GM12878 (cell line): Measurements from ENCODE around the gene PPP5C. TPM values are rescaled to one million over a fixed set of nuclear protein-coding genes. Genes with fewer than 3 reads are reported as not detected.

Experiments
- ATAC-seq: fragments of 200-7000 bp; cut with Tn5 transposase; 3 replicates; pipeline ENCODE4 v1.9.1; 2020; ENCODE audit warnings: mild to moderate bottlenecking, moderate library complexity
- BruUV-seq: library from RNA; stranded (reverse); fragments of 400-500 nt; replicated peaks from 2 replicates; lab custom pipeline; 2021; lab: Mats Ljungman, UMichigan
- CTCF ChIA-PET: fragments of 300-600 bp; sonication (Branson Sonifier 250); formaldehyde crosslinking; extraction: SDS; loops from one replicate; lab custom pipeline; 2021; ENCODE audit warnings: inconsistent platforms; lab: Yijun Ruan, JAX
- POLR2A ChIA-PET: fragments of 350-600 bp; formaldehyde crosslinking; extraction: SDS; loops from one replicate; lab custom pipeline; 2021; ENCODE audit warnings: inconsistent platforms; lab: Charles Lee
- RAD21 ChIA-PET: fragments of 300-600 bp; sonication (Branson Sonifier 250); formaldehyde crosslinking; loops from one replicate; lab custom pipeline; 2023; ENCODE audit warnings: antibody characterized with exemption; ENCODE audit not compliant: unreplicated experiment; lab: Charles Lee
- SMC1A ChIA-PET: fragments of 300-600 bp; sonication (Branson Sonifier 250); formaldehyde crosslinking; loops from one replicate; lab custom pipeline; 2023; ENCODE audit not compliant: unreplicated experiment, uncharacterized antibody; lab: Charles Lee
- DNase-seq: peaks from one replicate; pipeline ENCODE4 v3.0.0-alpha.2; 2011; ENCODE audit warnings: low read depth, low spot score
- FAIRE-seq: peaks from 3 replicates; lab custom pipeline; 2011; peaks lifted over from hg19 to GRCh38; lab: Jason Lieb, UNC
- H2AFZ ChIP-seq: 2 replicates; pipeline ENCODE4 v1.6.0; 2011; ENCODE audit warnings: low read depth, low read length, control low read depth; ENCODE audit not compliant: control insufficient read depth
- H3K27ac ChIP-seq: 2 replicates; pipeline ENCODE4 v1.5.1; 2011; ENCODE audit warnings: control low read depth; ENCODE audit not compliant: control insufficient read depth, insufficient read depth
- H3K27me3 ChIP-seq, 2 experiments: replicated peaks in 1 of 2; 2 replicates each; pipeline versions ENCODE4 v1.6.0 to v1.6.1; 2011; ENCODE audit warnings: low read length in 1 of 2; ENCODE audit not compliant: control insufficient read depth in 2 of 2, insufficient read depth in 2 of 2
- H3K36me3 ChIP-seq, 2 experiments: 2 replicates each; pipeline ENCODE4 v1.5.1; 2011; ENCODE audit warnings: low read length in 1 of 2; ENCODE audit not compliant: control insufficient read depth in 2 of 2, insufficient read depth in 2 of 2
- H3K4me1 ChIP-seq: 2 replicates; pipeline ENCODE4 v1.6.1; 2011; ENCODE audit warnings: mild to moderate bottlenecking, low read length, moderate library complexity, mixed read lengths; ENCODE audit not compliant: control insufficient read depth, insufficient read depth
- H3K4me2 ChIP-seq: 2 replicates; pipeline ENCODE4 v1.6.0; 2011; ENCODE audit warnings: control low read depth; ENCODE audit not compliant: control insufficient read depth, insufficient read depth
- H3K4me3 ChIP-seq: fragments of 200-600 bp; sonication (generic); 2 replicates; pipeline ENCODE4 v1.5.1; 2016
- H3K79me2 ChIP-seq: 2 replicates; pipeline ENCODE4 v1.6.0; 2011; ENCODE audit warnings: low read length; ENCODE audit not compliant: control insufficient read depth, insufficient read depth
- H3K9ac ChIP-seq: 2 replicates; pipeline ENCODE4 v1.8.0; 2011; ENCODE audit warnings: low read length, control low read depth, mixed read lengths; ENCODE audit not compliant: control insufficient read depth, insufficient read depth
- H3K9me3 ChIP-seq: replicated peaks from 3 replicates; pipeline ENCODE4 v1.5.1; 2011; ENCODE audit warnings: mild to moderate bottlenecking, low read length; ENCODE audit not compliant: control insufficient read depth, insufficient read depth
- H4K20me1 ChIP-seq: 2 replicates; pipeline ENCODE4 v1.6.0; 2011; ENCODE audit not compliant: control insufficient read depth, insufficient read depth
- ATF7 ChIP-seq: fragments of 450-650 bp; IDR thresholded peaks from 2 replicates; pipeline ENCODE4 v1.6.1; 2016; ENCODE audit warnings: low read depth, mild to moderate bottlenecking
- E2F4 ChIP-seq: IDR thresholded peaks from 2 replicates; pipeline ENCODE4 v1.6.1; 2012; ENCODE audit warnings: low read depth, low read length, improper control_type of control experiment
- HDGF ChIP-seq: fragments of 450-650 bp; IDR thresholded peaks from 2 replicates; pipeline ENCODE4 v1.6.1; 2016; ENCODE audit warnings: antibody characterized with exemption
- IKZF2 ChIP-seq, 2 experiments: fragments of 450-650 bp; IDR thresholded peaks; 2 replicates each; pipeline ENCODE4 v1.6.1; 2017; ENCODE audit warnings: mild to moderate bottlenecking in 2 of 2, moderate library complexity in 2 of 2
- KLF5 ChIP-seq: fragments of 450-650 bp; IDR thresholded peaks from 2 replicates; pipeline ENCODE4 v1.6.1; 2014; ENCODE audit warnings: mild to moderate bottlenecking; ENCODE audit not compliant: partially characterized antibody
- MEF2B ChIP-seq: fragments of 450-650 bp; IDR thresholded peaks from 2 replicates; pipeline ENCODE4 v1.6.1; 2018; ENCODE audit warnings: mild to moderate bottlenecking, moderate library complexity; ENCODE audit not compliant: partially characterized antibody, poor library complexity, severe bottlenecking
- MTA2 ChIP-seq: fragments of 450-650 bp; IDR thresholded peaks from 2 replicates; pipeline ENCODE4 v1.6.1; 2016; ENCODE audit warnings: low read depth, mild to moderate bottlenecking, moderate library complexity
- WGBS: methylation state at CpG from one replicate; pipeline ENCODE4 v1.1.6; 2016; ENCODE audit warnings: low lambda C conversion rate; ENCODE audit not compliant: insufficient replicate concordance, insufficient coverage; ENCODE audit errors: missing lambda C conversion rate; 5-methylcytosine and 5-hydroxymethylcytosine counted together
- in situ Hi-C: fragments of 300-500 bp; cut with MboI; formaldehyde crosslinking; loops from 9 replicates; pipeline ENCODE4 v1.14.3; 2018; ENCODE audit warnings: mixed read lengths
- intact Hi-C: fragments of 100-400 bp; cut with micrococcal nuclease; formaldehyde crosslinking; loops from one replicate; pipeline ENCODE4 v1.14.2; 2022; ENCODE audit not compliant: unreplicated experiment
- polyA plus RNA-seq, 11 experiments: library from polyadenylated mRNA; depleted of rRNA in 4 of 11; unstranded in 6 of 11; stranded (reverse) in 5 of 11; fragments of >200 nt; fragmentation: Nextera tagmentation in 4 of 11; fragmentation: Illumina TruSeq in 1 of 11; extraction: Ambion mirVana in 4 of 11; extraction: Trizol in 1 of 11; gene quantifications; 1 replicate in 1 of 11; 2 replicates in 10 of 11; pipeline versions ENCODE4 v1.2.1 to v1.2.3, GENCODE V29; 2011 to 2016; ENCODE audit warnings: inconsistent platforms in 2 of 11, missing spikeins in 2 of 11, low read depth in 1 of 11
- total RNA-seq, 4 experiments: library from RNA; depleted of rRNA in 3 of 4; stranded (reverse); fragments of >200 nt in 3 of 4; fragmentation: Illumina TruSeq in 1 of 4; extraction: Trizol in 1 of 4; gene quantifications; 2 replicates each; pipeline versions ENCODE4 v1.2.1 to v1.2.3, GENCODE V29; 2013 to 2021

The PPP5C gene
- total and polyA plus RNA-seq, 10 of the 15 experiments (the other 5 are each of a cell fraction or from before 2014, with no cell fraction given), result 1.1 to 154 (median 94.5) TPM

- ChIA-PET CTCF (interaction anchor here (0.6 to 1.9 kb wide), 13 partner anchors 12 to 568 kb away, joined by 3 to 20 read pairs (median 3); partner anchors contain the start of gene DACT3), SMC1A (interaction anchor here (0.6 to 1.2 kb wide), 7 partner anchors 10 to 314 kb away, joined by 3 to 4 read pairs (median 3); partner anchors contain the start of gene DACT3), RAD21 (interaction anchor here (0.6 kb wide), 3 partner anchors 67 to 514 kb away, joined by 3 read pairs; no protein-coding TSS in a partner anchor), POLR2A (interaction anchor here (0.6 kb wide), 5 partner anchors 43 to 1478 kb away, joined by 3 to 5 read pairs (median 3); no protein-coding TSS in a partner anchor)
- FAIRE-seq (no peak), ATAC-seq (no peak), DNase-seq (no peak)
- H3K27ac ChIP-seq, result peak overlapping the region; percentile 53; the same call in 1 of the 2 replicates
- no peaks in the 10 kb centered on the region for H4K20me1 ChIP-seq
- H3K9me3 ChIP-seq, result no peaks in the 10 kb centered on the region
- 0 out of 2 replicates have a peak, but pooled peaks have one; percentile 21 for TF ChIP-seq E2F4
- TF ChIP-seq IKZF2 (IDR thresholded peaks at IDR 0.05), result peak in 1 of 2 experiments; percentile 45; a peak in 2 of 4 replicates
- peak; percentile 1 for TF ChIP-seq MEF2B
- TF ChIP-seq ATF7, result peak; percentile 4; the same call in 1 of the 2 replicates
- no peak for TF ChIP-seq KLF5
- 0 out of 2 replicates have a peak, but pooled peaks have one; percentile 51 for TF ChIP-seq MTA2
- no peak for TF ChIP-seq HDGF
- H2AFZ ChIP-seq, result no peak overlapping the region
- peak overlapping the region; percentile 77 for H3K4me2 ChIP-seq
- WGBS, result 0% methylated on average over 3 of the region's 3 CpGs
- intact Hi-C loops (no loop called here), in situ Hi-C loops (no loop called here)
- H3K79me2 ChIP-seq, result peaks cover 52% of the 10 kb centered on the region
- no TSS peak for BruUV-seq
- peak overlapping the region; percentile 76 for H3K4me3 ChIP-seq
- H3K27me3 ChIP-seq, result no peaks in the 10 kb centered on the region
- H3K36me3 ChIP-seq, result no peaks in the 10 kb centered on the region; a peak in 1 of 4 replicates
- H3K4me1 ChIP-seq, result peaks cover 43% of the 10 kb centered on the region
- peak overlapping the region; percentile 92 for H3K9ac ChIP-seq
These were observed 641 bp downstream of the PPP5C start for GRCh38 chr19:46347572-46347883.
